ENCODE data around the gene XK. TPM values are rescaled to one million over a fixed set of nuclear protein-coding genes. Genes with fewer than 3 reads are reported as not detected.

XK gene
- total and polyA plus RNA-seq, 10 donors: 0.09 to 6.5 (median 1.0) TPM

- 90 to 98% (median 95%) methylated on average over 1 of the region's 1 CpG for WGBS, 5 donors
- Histone ChIP-seq H3K9me3 (no peaks in the 10 kb centered on the region), H3K27me3 (replicated peaks in 1 of 7) (peaks cover 0 to 3% (median 0%) of the 10 kb centered on the region in 7 donors), H3K27ac (no peak overlapping the region), H3K36me3 (no peaks in the 10 kb centered on the region), H3K4me3 (no peak overlapping the region), H3K4me1 (no peaks in the 10 kb centered on the region)
- intact Hi-C loops (cut with DNase I; ENCODE audit: low total_unique reads): no loop called here
- no peak for DNase-seq
- TF ChIP-seq POLR2AphosphoS5 (IDR thresholded peaks at IDR 0.05) (no peak), POLR2A (IDR thresholded peaks at IDR 0.05) (no peak), CTCF (IDR thresholded peaks at IDR 0.05 in 8 of 11, conservative IDR thresholded peaks at IDR 0.05 in 3 of 11) (no peak)
Observed at GRCh38 chrX:37678574-37678973, 7.0 kb upstream of the XK start.

GRCh38 chrX:37679230-37679629, 6.4 kb upstream of the XK start:
- no peak for DNase-seq
- 52 to 97% (median 89%) methylated on average over 1 of the region's 1 CpG for WGBS, 5 donors
- intact Hi-C loops (cut with DNase I; ENCODE audit: low total_unique reads): no loop called here
- no peak overlapping the region for H3K4me3 ChIP-seq
- no peak for TF ChIP-seq CTCF (IDR thresholded peaks at IDR 0.05 in 8 of 11, conservative IDR thresholded peaks at IDR 0.05 in 3 of 11)
- no peak for TF ChIP-seq POLR2AphosphoS5 (IDR thresholded peaks at IDR 0.05)
- no peak for TF ChIP-seq POLR2A (IDR thresholded peaks at IDR 0.05)
- no peaks in the 10 kb centered on the region for H3K9me3 ChIP-seq
- H3K27ac ChIP-seq: no peak overlapping the region
- no peaks in the 10 kb centered on the region for H3K4me1 ChIP-seq
- peaks cover 0 to 3% (median 0%) of the 10 kb centered on the region in 7 donors for H3K27me3 ChIP-seq (replicated peaks in 1 of 7)
- H3K36me3 ChIP-seq: no peaks in the 10 kb centered on the region

GRCh38 chrX:37679888-37680287, 5.7 kb upstream of the XK start:
- no peak for DNase-seq
- intact Hi-C loops (cut with DNase I; ENCODE audit: low total_unique reads): no loop called here
- H3K27me3 ChIP-seq (replicated peaks in 1 of 7): peaks cover 0 to 7% (median 0%) of the 10 kb centered on the region in 7 donors
- H3K27ac ChIP-seq: no peak overlapping the region
- no peaks in the 10 kb centered on the region for H3K4me1 ChIP-seq
- no peak overlapping the region for H3K4me3 ChIP-seq
- H3K9me3 ChIP-seq: no peaks in the 10 kb centered on the region
- H3K36me3 ChIP-seq: no peaks in the 10 kb centered on the region
- TF ChIP-seq POLR2A (IDR thresholded peaks at IDR 0.05): no peak
- no peak for TF ChIP-seq POLR2AphosphoS5 (IDR thresholded peaks at IDR 0.05)
- TF ChIP-seq CTCF (IDR thresholded peaks at IDR 0.05 in 8 of 11, conservative IDR thresholded peaks at IDR 0.05 in 3 of 11): no peak
- WGBS, 5 donors: 45 to 87% (median 53%) methylated on average over 1 of the region's 1 CpG

- Histone ChIP-seq H3K4me3 (no peak overlapping the region), H3K27me3 (replicated peaks in 1 of 7) (peaks cover 0 to 16% (median 7%) of the 10 kb centered on the region in 7 donors), H3K36me3 (no peaks in the 10 kb centered on the region), H3K27ac (no peak overlapping the region), H3K9me3 (no peaks in the 10 kb centered on the region), H3K4me1 (peaks cover 0 to 11% (median 2%) of the 10 kb centered on the region in 6 donors)
- DNase-seq: no peak
- TF ChIP-seq CTCF (IDR thresholded peaks at IDR 0.05 in 8 of 11, conservative IDR thresholded peaks at IDR 0.05 in 3 of 11) (no peak), POLR2AphosphoS5 (IDR thresholded peaks at IDR 0.05) (no peak), POLR2A (IDR thresholded peaks at IDR 0.05) (no peak)
- intact Hi-C loops (cut with DNase I; ENCODE audit: low total_unique reads): no loop called here
Observed at GRCh38 chrX:37684426-37684825, 1.2 kb upstream of the XK start.

Data from spleen (tissue), 11 donors.